Omental fat pad (tissue), 4 donors: ENCODE results near the gene MAP1LC3B2. TPM values are rescaled to one million over a fixed set of nuclear protein-coding genes. Genes with fewer than 3 reads are reported as not detected.

ENCODE experiments used
- ATAC-seq: fragments of 150-250 bp; one replicate; pipeline ENCODE4 v1.9.1; 2016; ENCODE audit warnings: mild to moderate bottlenecking, moderate library complexity; ENCODE audit not compliant: low FRiP score
- DNase-seq: peaks from one replicate; pipeline ENCODE4 v3.0.0-alpha.2; 2019; ENCODE audit warnings: low spot score
- CTCF ChIP-seq, 3 donors: fragments of 450-650 bp; IDR thresholded peaks; one replicate each; pipeline ENCODE4 v1.5.1; 2016 to 2017; ENCODE audit warnings: antibody characterized with exemption in 3 of 3, mild to moderate bottlenecking in 3 of 3, moderate library complexity in 2 of 3
- total RNA-seq, 4 donors: library from RNA; depleted of rRNA; stranded (reverse); fragments of >200 nt; gene quantifications; one replicate each; pipeline ENCODE4 v1.1.0, GENCODE V29; 2016

Gene MAP1LC3B2
- total RNA-seq, 4 donors from 2014 or later: 1.7 to 7.1 TPM; not detected in 2

DNA sequence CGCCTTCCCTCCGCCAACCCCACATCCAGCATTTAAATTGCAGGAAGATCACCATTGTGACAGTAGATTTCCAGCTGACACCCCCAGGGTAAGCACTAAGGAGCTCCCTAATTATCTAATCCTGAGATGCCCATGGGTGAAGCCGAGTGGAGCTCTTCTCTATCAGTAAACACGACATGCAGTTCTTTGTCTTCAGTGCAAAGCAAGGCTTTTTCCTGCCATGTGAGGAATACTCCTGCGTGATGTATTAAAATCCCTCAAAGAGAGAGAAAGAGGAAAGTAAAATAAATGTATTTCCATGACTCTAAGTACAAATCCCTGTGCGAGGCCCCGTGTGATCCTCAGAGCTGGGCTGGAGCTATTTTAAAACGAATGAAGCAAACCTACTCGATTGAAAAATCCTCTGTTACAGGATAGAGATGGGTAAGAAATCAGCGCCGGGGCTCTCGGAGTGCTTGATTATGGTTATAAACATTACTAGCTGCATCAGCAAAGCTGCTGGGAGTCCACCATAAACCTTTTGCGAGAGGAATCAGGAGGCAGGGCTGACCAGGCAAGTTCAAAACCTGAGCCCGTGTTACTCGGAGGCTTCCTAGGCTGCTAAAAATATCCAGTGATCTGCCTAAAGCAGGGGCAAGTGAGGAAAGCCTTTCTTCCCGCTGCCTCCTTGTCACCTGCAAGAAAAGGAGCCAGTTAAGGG lies 61.5 kb downstream of the MAP1LC3B2 start:
- no peak for ATAC-seq

DNA sequence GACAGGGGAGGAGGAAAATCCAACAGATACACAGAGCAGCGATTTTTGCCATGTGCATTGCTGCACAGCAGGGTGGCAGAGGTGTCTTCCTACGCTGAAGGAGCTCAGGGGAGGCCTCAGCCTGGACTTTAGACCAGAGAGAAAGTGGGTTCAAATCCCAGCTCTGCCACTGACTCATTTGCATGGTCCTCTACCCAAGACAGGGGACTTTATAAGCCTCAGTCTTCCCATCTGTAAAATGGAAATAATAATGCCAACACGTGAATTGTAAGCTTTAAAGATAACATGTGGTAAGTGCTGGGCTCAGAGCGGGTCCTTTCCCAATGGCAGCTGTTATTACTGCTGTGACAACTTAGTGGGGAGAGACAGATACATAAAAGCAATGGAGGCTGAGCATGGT lies 62.0 kb downstream of the MAP1LC3B2 start:
- ATAC-seq: no peak
- no peak for DNase-seq
- no peak for TF ChIP-seq CTCF (IDR thresholded peaks at IDR 0.05)

More for the DNA sequence above, 61.5 kb downstream of the MAP1LC3B2 start:
- TF ChIP-seq CTCF (IDR thresholded peaks at IDR 0.05): no peak
- DNase-seq: no peak

GRCh38 chr12:116624516-116624915 lies 65.3 kb downstream of the MAP1LC3B2 start:
- DNase-seq (no peak), ATAC-seq (no peak)
- no peak for TF ChIP-seq CTCF (IDR thresholded peaks at IDR 0.05)

DNA sequence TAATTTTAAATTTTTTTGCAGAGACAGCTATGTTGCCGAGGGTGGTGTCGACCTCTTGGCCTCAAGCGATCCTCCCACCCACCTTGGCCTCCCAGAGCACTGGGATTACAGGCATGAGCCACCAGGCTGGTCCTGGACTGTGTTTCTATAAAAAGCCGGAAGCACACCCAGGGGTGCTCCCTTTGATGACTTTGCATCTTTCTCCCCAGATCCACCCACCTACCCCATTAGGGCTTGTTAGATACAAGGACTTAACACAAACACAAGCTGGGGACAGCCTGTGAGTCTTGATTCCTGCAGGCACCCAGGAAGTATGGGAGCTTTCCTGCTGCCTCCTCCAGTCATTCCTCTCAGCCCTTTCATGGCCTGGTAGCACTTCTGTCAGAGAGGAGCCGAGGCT lies 67.0 kb downstream of the MAP1LC3B2 start:
- ATAC-seq: no peak
- no peak for DNase-seq
- TF ChIP-seq CTCF (IDR thresholded peaks at IDR 0.05): no peak

Other genes starting within 250 kb of the MAP1LC3B2 start
- 10 to 100 TPM; 15.3 to 30.7 (median 22.0) TPM for gene SPRING1, start 178.7 kb downstream of the MAP1LC3B2 start, total RNA-seq
- 1 to 10 TPM in 2 of 4 donors, under 1 TPM in 2; 0.37 to 2.5 (median 0.98) TPM for gene RNFT2, start 178.9 kb downstream of the MAP1LC3B2 start, total RNA-seq